Metanephros (tissue), 1 donor: ENCODE results near the gene MIXL1. TPM values are rescaled to one million over a fixed set of nuclear protein-coding genes. Genes with fewer than 3 reads are reported as not detected.

Experiments
- total RNA-seq: library from RNA; depleted of rRNA; stranded (reverse); fragments of >200 nt; gene quantifications from one replicate; pipeline ENCODE4 v1.2.3, GENCODE V29; 2014

Gene MIXL1
- not detected for total RNA-seq

GRCh38 chr1:226223157-226223785, at the start of gene MIXL1:
TSS of gene MIXL1 (plus strand) at chr1:226223664. CDS start at chr1:226223682, 18 bp downstream.

DNA sequence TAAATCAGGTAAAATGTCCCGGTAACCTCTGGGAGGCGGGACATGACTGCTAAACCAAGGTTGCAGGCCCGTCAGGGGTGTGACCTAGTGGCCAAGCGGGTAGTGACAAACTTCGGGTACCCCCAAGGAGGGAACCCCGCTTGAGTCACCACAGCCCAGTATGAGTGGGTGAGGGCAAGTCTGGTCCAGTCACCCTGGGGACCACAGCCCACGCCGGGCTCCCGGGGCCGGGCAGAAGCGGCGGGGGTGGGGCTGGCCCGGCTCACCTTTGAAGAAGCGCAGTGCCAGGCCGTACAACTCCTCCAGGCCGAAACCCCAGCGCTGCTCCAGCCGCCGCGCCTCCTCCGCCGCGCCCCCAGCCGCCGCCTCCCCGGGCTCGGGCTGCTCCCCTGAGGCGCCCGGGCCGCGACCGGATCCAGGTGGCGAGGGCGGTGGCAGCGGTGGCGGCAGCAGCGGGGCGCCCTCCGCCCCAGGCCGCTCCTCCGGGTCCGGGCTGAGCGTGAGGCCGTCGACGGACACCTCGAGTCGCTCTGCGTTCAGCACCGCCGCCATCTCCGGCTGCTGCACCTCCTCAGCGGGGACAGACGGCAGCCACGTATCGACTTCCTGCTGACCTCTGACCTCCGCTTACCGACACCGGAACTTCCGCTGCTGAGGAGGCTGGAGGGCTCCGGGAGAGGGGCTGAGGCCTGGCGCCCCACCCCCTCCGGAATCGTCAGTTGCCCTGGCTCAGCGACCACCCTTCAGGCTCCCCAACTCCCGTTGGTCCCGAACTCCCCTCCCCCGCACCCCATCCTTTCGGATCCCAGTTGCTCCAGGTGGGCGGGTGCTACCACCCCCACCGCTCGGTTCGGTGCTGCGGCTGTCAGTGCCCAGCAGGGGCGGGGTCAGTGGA, 37.1 kb upstream of the MIXL1 start, which contains the start of gene ACBD3:
Gene ACBD3, minus strand, starts transcription at position 618 of the 895 bp plus-strand sequence. Its CDS starts 66 bp downstream, at position 552.

Other genes starting within 250 kb of the MIXL1 start
- gene SDE2, start 224.3 kb upstream of the MIXL1 start, total RNA-seq: 28.0 TPM
- gene H3-3A, start 160.9 kb upstream of the MIXL1 start, total RNA-seq: 550 TPM
- 36.1 TPM for gene ACBD3, start 36.9 kb upstream of the MIXL1 start, total RNA-seq
- gene LIN9, start 85.5 kb downstream of the MIXL1 start, total RNA-seq: 7.4 TPM
- 100 TPM for gene PARP1, start 184.4 kb downstream of the MIXL1 start, total RNA-seq